Hepatocyte (in vitro differentiated cells): ENCODE data around the gene TWIST2. TPM values are rescaled to one million over a fixed set of nuclear protein-coding genes. Genes with fewer than 3 reads are reported as not detected.

Experiments
- DNase-seq: peaks from one replicate; pipeline ENCODE4 v3.0.0-alpha.2; 2016; ENCODE audit warnings: low spot score
- H2AFZ ChIP-seq: fragments of 200-600 bp; sonication (generic); 2 replicates; pipeline ENCODE4 v1.6.0; 2016; ENCODE audit warnings: antibody characterized with exemption, mild to moderate bottlenecking
- H3K27ac ChIP-seq: fragments of 200-600 bp; sonication (generic); 2 replicates; pipeline ENCODE4 v1.5.1; 2016; ENCODE audit warnings: mild to moderate bottlenecking
- H3K27me3 ChIP-seq: fragments of 200-600 bp; sonication (generic); 2 replicates; pipeline ENCODE4 v1.6.1; 2016
- H3K36me3 ChIP-seq: fragments of 200-600 bp; sonication (generic); replicated peaks from 2 replicates; pipeline ENCODE4 v1.5.1; 2016; ENCODE audit warnings: low read depth; ENCODE audit not compliant: insufficient read depth
- H3K4me1 ChIP-seq: fragments of 200-600 bp; sonication (generic); 2 replicates; pipeline ENCODE4 v1.5.1; 2016; ENCODE audit warnings: mild to moderate bottlenecking, moderate library complexity; ENCODE audit not compliant: insufficient read depth
- H3K4me2 ChIP-seq: fragments of 200-600 bp; sonication (generic); 2 replicates; pipeline ENCODE4 v1.6.0; 2016
- H3K4me3 ChIP-seq: fragments of 200-600 bp; sonication (generic); 2 replicates; pipeline ENCODE4 v1.5.1; 2016; ENCODE audit warnings: mild to moderate bottlenecking
- H3K79me2 ChIP-seq: fragments of 200-600 bp; sonication (generic); 2 replicates; pipeline ENCODE4 v1.6.0; 2017; ENCODE audit warnings: mild to moderate bottlenecking
- H3K9me2 ChIP-seq: fragments of 200-600 bp; sonication (generic); replicated peaks from 2 replicates; pipeline ENCODE4 v1.6.0; 2017; ENCODE audit warnings: mild to moderate bottlenecking; ENCODE audit not compliant: insufficient read depth
- H3K9me3 ChIP-seq: fragments of 200-600 bp; sonication (generic); 2 replicates; pipeline ENCODE4 v1.5.1; 2016; ENCODE audit warnings: low read depth, mild to moderate bottlenecking
- H4K20me1 ChIP-seq: fragments of 200-600 bp; sonication (generic); 2 replicates; pipeline ENCODE4 v1.6.0; 2016; ENCODE audit warnings: mild to moderate bottlenecking; ENCODE audit not compliant: insufficient read depth, poor library complexity, severe bottlenecking
- CTCF ChIP-seq: fragments of 200-600 bp; sonication (generic); IDR thresholded peaks from 2 replicates; pipeline ENCODE4 v1.5.1; 2016; ENCODE audit warnings: antibody characterized with exemption, mild to moderate bottlenecking; ENCODE audit not compliant: poor library complexity
- EZH2 ChIP-seq: fragments of 200-600 bp; sonication (generic); IDR thresholded peaks from 2 replicates; pipeline ENCODE4 v1.6.1; 2016; ENCODE audit warnings: antibody characterized with exemption, mild to moderate bottlenecking, borderline replicate concordance
- EZH2phosphoT487 ChIP-seq: fragments of 200-600 bp; sonication (generic); IDR thresholded peaks from one replicate; pipeline ENCODE4 v1.6.1; 2018; ENCODE audit warnings: antibody characterized with exemption, mild to moderate bottlenecking, low read depth, moderate library complexity; ENCODE audit not compliant: unreplicated experiment, severe bottlenecking
- WGBS: methylation state at CpG from one replicate; pipeline ENCODE4 v1.1.6; 2016; ENCODE audit warnings: low lambda C conversion rate; ENCODE audit errors: missing lambda C conversion rate; 5-methylcytosine and 5-hydroxymethylcytosine counted together
- polyA plus RNA-seq: library from polyadenylated mRNA; unstranded; fragments of >200 nt; fragmentation: Nextera tagmentation; extraction: Ambion mirVana; gene quantifications from 2 replicates; pipeline ENCODE4 v1.2.1, GENCODE V29; 2016
- total RNA-seq: library from RNA; depleted of rRNA; stranded (reverse); fragments of >200 nt; gene quantifications from 2 replicates; pipeline ENCODE4 v1.2.3, GENCODE V29; 2014

TWIST2 gene
- total and polyA plus RNA-seq, 2 experiments from 2014 or later, result 13.5 to 19.7 TPM

GRCh38 chr2:238857959-238858358 is 10.1 kb downstream of the TWIST2 start:
- H3K79me2 ChIP-seq, result peaks cover 42% of the 10 kb centered on the region
- H3K4me2 ChIP-seq, result no peak overlapping the region
- no peaks in the 10 kb centered on the region for H4K20me1 ChIP-seq
- peaks cover 4% of the 10 kb centered on the region for H3K4me1 ChIP-seq
- 98% methylated on average over 4 of the region's 4 CpGs for WGBS
- H3K27ac ChIP-seq, result no peak overlapping the region
- H3K4me3 ChIP-seq, result no peak overlapping the region
- no peaks in the 10 kb centered on the region for H3K9me2 ChIP-seq
- H2AFZ ChIP-seq, result no peak overlapping the region
- no peaks in the 10 kb centered on the region for H3K36me3 ChIP-seq
- H3K9me3 ChIP-seq, result no peaks in the 10 kb centered on the region
- TF ChIP-seq CTCF (no peak), EZH2 (no peak), EZH2phosphoT487 (no peak)
- peaks cover 6% of the 10 kb centered on the region for H3K27me3 ChIP-seq
- DNase-seq, result no peak

- H3K79me2 ChIP-seq, result peaks cover 32% of the 10 kb centered on the region
- H2AFZ ChIP-seq, result no peak overlapping the region
- H4K20me1 ChIP-seq, result no peaks in the 10 kb centered on the region
- TF ChIP-seq CTCF (no peak), EZH2phosphoT487 (no peak), EZH2 (no peak)
- H3K4me3 ChIP-seq, result no peak overlapping the region
- H3K9me3 ChIP-seq, result no peaks in the 10 kb centered on the region
- peaks cover 3% of the 10 kb centered on the region for H3K27me3 ChIP-seq
- DNase-seq, result no peak
- 91% methylated on average over 14 of the region's 14 CpGs for WGBS
- no peaks in the 10 kb centered on the region for H3K9me2 ChIP-seq
- no peak overlapping the region for H3K27ac ChIP-seq
- H3K4me2 ChIP-seq, result no peak overlapping the region
- H3K36me3 ChIP-seq, result no peaks in the 10 kb centered on the region
- peaks cover 15% of the 10 kb centered on the region for H3K4me1 ChIP-seq
Observed at GRCh38 chr2:238859636-238860347, 11.9 kb downstream of the TWIST2 start.

GRCh38 chr2:238861013-238861730 is 13.3 kb downstream of the TWIST2 start:
- no peak overlapping the region for H3K4me3 ChIP-seq
- DNase-seq, result no peak
- no peaks in the 10 kb centered on the region for H4K20me1 ChIP-seq
- no peaks in the 10 kb centered on the region for H3K9me3 ChIP-seq
- peaks cover 23% of the 10 kb centered on the region for H3K4me1 ChIP-seq
- H2AFZ ChIP-seq, result no peak overlapping the region
- H3K4me2 ChIP-seq, result no peak overlapping the region
- peaks cover 31% of the 10 kb centered on the region for H3K79me2 ChIP-seq
- no peak overlapping the region for H3K27ac ChIP-seq
- H3K36me3 ChIP-seq, result no peaks in the 10 kb centered on the region
- H3K9me2 ChIP-seq, result no peaks in the 10 kb centered on the region
- no peaks in the 10 kb centered on the region for H3K27me3 ChIP-seq
- 92% methylated on average over 21 of the region's 21 CpGs for WGBS
- TF ChIP-seq CTCF (no peak), EZH2 (no peak), EZH2phosphoT487 (no peak)
